Pancreas (tissue), 10 donors: Measurements from ENCODE around the gene ANKS1B. TPM values are rescaled to one million over a fixed set of nuclear protein-coding genes. Genes with fewer than 3 reads are reported as not detected.

Source experiments
- ATAC-seq, 4 donors: fragments of 200-7000 bp; cut with Tn5 transposase; one replicate each; pipeline versions ENCODE4 v1.8.0 to v1.9.1; 2020; ENCODE audit warnings: mild to moderate bottlenecking in 4 of 4, moderate library complexity in 4 of 4
- DNase-seq, 6 donors: peaks; one replicate each; pipeline ENCODE4 v3.0.0-alpha.2; 2020
- FAIRE-seq: peaks from 2 replicates; lab custom pipeline; 2012; peaks lifted over from hg19 to GRCh38; lab: Jason Lieb, UNC
- H3K27ac ChIP-seq, 4 donors: fragments of 200-600 bp; sonication (generic); 1 replicate in 3 of 4; 2 replicates in 1 of 4; pipeline versions ENCODE4 v1.5.0 to v1.8.0; 2020
- H3K27me3 ChIP-seq, 4 donors: fragments of 200-600 bp; one replicate each; pipeline ENCODE4 v1.8.0; 2021
- H3K36me3 ChIP-seq, 3 donors: fragments of 200-600 bp; sonication (generic) in 1 of 3; one replicate each; pipeline versions ENCODE4 v1.5.0 to v1.8.0; 2020 to 2021
- H3K4me1 ChIP-seq, 3 donors: fragments of 200-600 bp; one replicate each; pipeline ENCODE4 v1.8.0; 2021
- H3K4me3 ChIP-seq, 4 donors: fragments of 200-600 bp; sonication (generic) in 2 of 4; one replicate each; pipeline versions ENCODE4 v1.5.0 to v1.8.0; 2020 to 2021
- H3K9me3 ChIP-seq, 4 donors: fragments of 200-600 bp; one replicate each; pipeline ENCODE4 v1.8.0; 2021
- WGBS, 2 donors: extraction: QIAGEN DNeasy Blood & Tissue Kit; methylation state at CpG; one replicate each; pipeline ENCODE4 v1.1.7; 2013; 5-methylcytosine and 5-hydroxymethylcytosine counted together
- intact Hi-C, 3 donors: fragments of 100-400 bp; cut with DNase I; formaldehyde crosslinking; loops; one replicate each; pipeline versions ENCODE4 v1.11.1 to v1.14.2; 2022
- polyA plus RNA-seq, 2 donors: library from polyadenylated mRNA; stranded (reverse); fragments of 200-250 nt; gene quantifications; one replicate each; pipeline ENCODE4 v1.2.3, GENCODE V29; 2013
- total RNA-seq, 6 donors: library from RNA; stranded (reverse); fragmentation: NEBNext Ultra II Directional in 4 of 6; extraction: Animal tissue kit (Norgen Biotek cat#: 25700) in 4 of 6; gene quantifications; one replicate each; pipeline versions ENCODE4 v1.2.1 to v1.2.4, GENCODE V29; 2021 to 2023
- TF ChIP-seq, protein P1 (sequence below), 4 donors: fragments of 200-600 bp; sonication (generic) in 3 of 4; IDR thresholded peaks; one replicate each; pipeline versions ENCODE4 v1.5.0 to v1.8.0; 2021; ENCODE audit warnings: antibody characterized with exemption in 4 of 4
- donor health status: healthy with polysubstance abuse.
- donor health status: DM: no; HTN: no; CAD: no; lungs with moderate emphysema.
- donor health status: DM: no; HTN: no; CAD: no.
- donor health status: control.
- donor health status: control.
- donor health status: Bipolar disorder and iron deficiency.
- donor health status: DM: yes; HTN: yes; CAD: no.
- donor health status: DM: no; HTN: no; CAD: no.
- donor health status: DM: no; HTN: no; CAD: no.
- donor health status: DM: yes; HTN: yes; CAD: no.

The ANKS1B gene
- total and polyA plus RNA-seq, 8 donors = 0.49 to 3.2 (median 1.9) TPM

DNA sequence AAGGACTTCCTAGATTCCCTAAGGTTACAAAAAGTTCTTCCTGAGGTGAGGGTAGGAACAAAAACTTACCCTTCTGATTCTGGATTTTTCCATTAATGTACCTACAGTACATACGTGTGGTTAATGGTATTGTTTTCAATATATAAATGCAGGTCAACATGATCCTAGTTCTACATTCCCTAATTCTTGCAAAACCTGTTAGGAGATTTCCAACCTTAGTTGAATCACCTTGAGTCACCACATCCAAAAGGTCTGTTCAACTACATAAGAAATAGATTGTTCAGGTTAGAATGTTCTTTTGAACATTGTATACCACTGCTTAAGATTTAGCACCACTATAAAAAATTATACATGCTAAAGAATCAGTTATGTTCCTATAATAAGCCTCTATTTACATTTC is 218.3 kb downstream of the ANKS1B start:
- WGBS, 2 donors = 82 to 86% methylated on average over 1 of the region's 1 CpG
- Histone ChIP-seq H3K4me3 (no peak overlapping the region), H3K9me3 (no peaks in the 10 kb centered on the region), H3K27me3 (no peaks in the 10 kb centered on the region), H3K4me1 (peaks cover 0 to 3% (median 0%) of the 10 kb centered on the region in 3 donors), H3K36me3 (no peaks in the 10 kb centered on the region), H3K27ac (no peak overlapping the region)
- intact Hi-C loops = loop anchor here (10.0 kb wide), 1 partner anchor 722 kb away; no protein-coding TSS in a partner anchor
- FAIRE-seq = no peak
- ATAC-seq = no peak
- DNase-seq = no peak
- TF ChIP-seq, protein P1, sequence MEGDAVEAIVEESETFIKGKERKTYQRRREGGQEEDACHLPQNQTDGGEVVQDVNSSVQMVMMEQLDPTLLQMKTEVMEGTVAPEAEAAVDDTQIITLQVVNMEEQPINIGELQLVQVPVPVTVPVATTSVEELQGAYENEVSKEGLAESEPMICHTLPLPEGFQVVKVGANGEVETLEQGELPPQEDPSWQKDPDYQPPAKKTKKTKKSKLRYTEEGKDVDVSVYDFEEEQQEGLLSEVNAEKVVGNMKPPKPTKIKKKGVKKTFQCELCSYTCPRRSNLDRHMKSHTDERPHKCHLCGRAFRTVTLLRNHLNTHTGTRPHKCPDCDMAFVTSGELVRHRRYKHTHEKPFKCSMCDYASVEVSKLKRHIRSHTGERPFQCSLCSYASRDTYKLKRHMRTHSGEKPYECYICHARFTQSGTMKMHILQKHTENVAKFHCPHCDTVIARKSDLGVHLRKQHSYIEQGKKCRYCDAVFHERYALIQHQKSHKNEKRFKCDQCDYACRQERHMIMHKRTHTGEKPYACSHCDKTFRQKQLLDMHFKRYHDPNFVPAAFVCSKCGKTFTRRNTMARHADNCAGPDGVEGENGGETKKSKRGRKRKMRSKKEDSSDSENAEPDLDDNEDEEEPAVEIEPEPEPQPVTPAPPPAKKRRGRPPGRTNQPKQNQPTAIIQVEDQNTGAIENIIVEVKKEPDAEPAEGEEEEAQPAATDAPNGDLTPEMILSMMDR (IDR thresholded peaks at IDR 0.05) = no peak

DNA sequence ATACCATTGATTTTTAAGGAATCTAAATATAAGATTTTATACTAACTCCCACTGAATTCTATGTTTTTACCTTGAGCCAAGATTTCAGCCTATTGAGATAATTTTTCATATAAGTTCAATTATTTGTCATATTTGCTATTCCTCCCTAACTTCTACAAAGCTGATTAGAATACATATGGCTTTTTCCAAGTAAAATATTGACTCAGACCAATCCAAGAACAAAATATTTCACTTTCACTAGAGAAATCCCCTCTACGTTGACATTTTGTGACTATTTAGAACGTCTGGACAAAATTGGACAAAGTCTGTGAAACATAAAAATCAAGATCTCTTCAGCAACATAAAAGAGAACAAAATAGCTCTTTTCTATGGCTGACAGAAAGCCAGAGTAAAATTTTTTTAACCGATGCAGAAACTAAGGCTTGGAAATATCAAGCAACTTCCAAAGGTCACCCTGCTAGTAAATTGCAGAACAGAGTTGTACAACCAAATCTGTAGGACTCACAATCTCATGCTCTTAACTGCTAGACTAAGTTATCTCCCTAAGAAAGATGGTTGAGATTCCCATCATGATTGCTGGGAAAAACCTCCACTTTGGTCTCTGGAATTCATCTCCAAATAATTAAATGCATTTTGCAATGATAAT is 219.1 kb downstream of the ANKS1B start:
- DNase-seq (no peak), FAIRE-seq (no peak), ATAC-seq (no peak)
- H3K27me3 ChIP-seq = no peaks in the 10 kb centered on the region
- TF ChIP-seq, protein P1 (IDR thresholded peaks at IDR 0.05) = no peak
- WGBS, 2 donors = 38 to 43% methylated on average over 3 of the region's 3 CpGs
- intact Hi-C loops = loop anchor here (10.0 kb wide), 1 partner anchor 721 kb away; no protein-coding TSS in a partner anchor
- H3K36me3 ChIP-seq = no peaks in the 10 kb centered on the region
- no peak overlapping the region for H3K4me3 ChIP-seq
- H3K27ac ChIP-seq = no peak overlapping the region
- peaks cover 0 to 3% (median 0%) of the 10 kb centered on the region in 3 donors for H3K4me1 ChIP-seq
- no peaks in the 10 kb centered on the region for H3K9me3 ChIP-seq

DNA sequence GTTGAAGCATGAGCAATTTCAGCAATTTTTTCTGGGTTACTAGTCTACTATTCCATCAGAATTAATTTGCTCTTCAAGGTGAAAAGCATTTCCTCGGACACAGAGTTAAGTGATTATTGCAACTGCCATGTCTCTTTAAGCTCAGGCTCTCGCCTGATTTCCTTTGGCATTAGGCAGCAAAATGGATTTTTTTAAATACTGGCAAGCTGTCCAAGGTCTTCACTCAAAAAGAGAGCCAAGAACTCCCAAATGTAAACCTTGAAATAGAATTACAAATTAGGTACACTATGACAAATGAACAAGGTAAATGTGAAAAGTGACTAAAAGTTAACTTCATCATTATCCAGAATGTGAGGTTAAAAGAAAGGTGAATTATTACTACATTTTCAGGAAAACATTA is 225.3 kb downstream of the ANKS1B start:
- Histone ChIP-seq H3K27ac (no peak overlapping the region), H3K36me3 (no peaks in the 10 kb centered on the region), H3K4me1 (peaks cover 11 to 18% (median 16%) of the 10 kb centered on the region in 3 donors), H3K9me3 (no peaks in the 10 kb centered on the region), H3K27me3 (no peaks in the 10 kb centered on the region), H3K4me3 (no peak overlapping the region)
- DNase-seq (peak in 3 of 6 donors; percentile 16 to 34 (median 18)), FAIRE-seq (no peak), ATAC-seq (peak; percentile 80 to 96 (median 88))
- intact Hi-C loops = no loop called here
- WGBS, 2 donors = 9 to 10% methylated on average over 2 of the region's 2 CpGs
- TF ChIP-seq, protein P1 (IDR thresholded peaks at IDR 0.05) = no peak

DNA sequence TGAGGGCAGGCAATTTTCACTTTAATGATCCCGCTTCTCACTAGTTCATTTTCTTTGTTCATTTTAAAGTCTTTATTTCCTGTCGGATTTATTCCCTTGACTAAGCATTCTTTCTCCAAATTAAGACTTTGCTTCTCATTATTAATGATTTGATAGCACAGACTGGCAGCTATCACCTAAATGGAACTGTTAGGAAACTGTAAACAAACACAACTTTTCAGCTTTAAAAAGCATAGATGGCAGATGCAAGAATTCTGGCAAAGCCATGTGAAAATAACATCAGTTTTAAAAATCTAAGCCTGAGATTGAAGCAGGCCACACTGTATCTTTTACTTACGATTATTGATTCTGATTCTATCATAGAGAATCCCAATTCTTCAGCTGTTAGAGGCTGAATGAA is 225.7 kb downstream of the ANKS1B start:
- Histone ChIP-seq H3K36me3 (no peaks in the 10 kb centered on the region), H3K9me3 (no peaks in the 10 kb centered on the region), H3K27me3 (no peaks in the 10 kb centered on the region), H3K27ac (no peak overlapping the region), H3K4me3 (no peak overlapping the region), H3K4me1 (peaks cover 11 to 18% (median 16%) of the 10 kb centered on the region in 3 donors)
- DNase-seq (no peak), FAIRE-seq (no peak), ATAC-seq (no peak)
- TF ChIP-seq, protein P1 (IDR thresholded peaks at IDR 0.05) = no peak
- 41 to 48% methylated on average over 3 of the region's 3 CpGs for WGBS, 2 donors
- intact Hi-C loops = no loop called here

DNA sequence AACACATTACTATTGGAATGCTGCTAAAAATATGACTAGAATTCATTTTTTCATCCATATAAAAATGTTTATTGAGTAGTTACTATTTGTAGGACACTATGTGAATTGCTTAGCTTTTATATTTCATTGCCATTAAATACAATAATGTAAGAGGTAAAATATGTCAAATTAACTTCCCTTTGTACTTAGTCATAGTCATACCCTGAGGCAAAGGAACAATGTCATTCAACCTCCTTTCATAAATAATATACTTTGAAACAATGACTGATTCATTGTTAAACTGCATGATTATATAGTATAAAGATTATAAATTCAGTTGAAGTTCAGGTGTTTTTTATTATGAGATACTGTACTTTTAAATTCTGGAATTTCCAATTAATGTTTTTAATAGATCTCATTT is 232.0 kb downstream of the ANKS1B start:
- FAIRE-seq = no peak
- no peaks in the 10 kb centered on the region for H3K4me1 ChIP-seq
- H3K9me3 ChIP-seq = no peaks in the 10 kb centered on the region
- no peak overlapping the region for H3K4me3 ChIP-seq
- DNase-seq = no peak
- no peak overlapping the region for H3K27ac ChIP-seq
- H3K36me3 ChIP-seq = no peaks in the 10 kb centered on the region
- intact Hi-C loops = no loop called here
- no peaks in the 10 kb centered on the region for H3K27me3 ChIP-seq
- TF ChIP-seq, protein P1 (IDR thresholded peaks at IDR 0.05) = no peak
- ATAC-seq = no peak
